Colonic mucosa (tissue), 4 donors: Measurements from ENCODE around the gene MYOZ2. TPM values are rescaled to one million over a fixed set of nuclear protein-coding genes. Genes with fewer than 3 reads are reported as not detected.

Experiments
- DNase-seq: peaks from one replicate; pipeline ENCODE4 v3.0.0-alpha.2; 2020
- H3K27ac ChIP-seq: fragments of 200-600 bp; one replicate; pipeline ENCODE4 v1.8.0; 2021
- H3K27me3 ChIP-seq: fragments of 200-600 bp; one replicate; pipeline ENCODE4 v1.8.0; 2021
- H3K36me3 ChIP-seq: fragments of 200-600 bp; one replicate; pipeline ENCODE4 v1.8.0; 2021
- H3K4me1 ChIP-seq: fragments of 200-600 bp; one replicate; pipeline ENCODE4 v1.8.0; 2021; ENCODE audit warnings: mild to moderate bottlenecking
- H3K4me3 ChIP-seq: fragments of 200-600 bp; one replicate; pipeline ENCODE4 v1.8.0; 2021
- H3K9ac ChIP-seq, 2 donors: one replicate each; pipeline ENCODE4 v1.7.0; 2013; ENCODE audit warnings: control low read depth in 2 of 2, low read depth in 2 of 2, low read length in 2 of 2
- H3K9me3 ChIP-seq: fragments of 200-600 bp; one replicate; pipeline ENCODE4 v1.8.0; 2021
- CTCF ChIP-seq: fragments of 200-600 bp; IDR thresholded peaks from one replicate; pipeline ENCODE4 v1.8.0; 2022; ENCODE audit warnings: antibody characterized with exemption, mild to moderate bottlenecking
- intact Hi-C: fragments of 100-400 bp; cut with DNase I; formaldehyde crosslinking; loops from one replicate; pipeline ENCODE4 v1.14.1; 2022
- total RNA-seq, 2 donors: library from RNA; stranded (reverse); fragmentation: NEBNext Ultra II Directional in 1 of 2; extraction: Animal tissue kit (Norgen Biotek cat#: 25700) in 1 of 2; gene quantifications; one replicate each; pipeline ENCODE4 v1.2.1, GENCODE V29; 2021
- donor health status: healthy.
- donor health status: DM: no; HTN: no; CAD: no.
- donor health status: DM: no; HTN: no; CAD: no.

MYOZ2 gene
- total RNA-seq, 2 donors from 2014 or later = 0.08 TPM; not detected in 1

GRCh38 chr4:119098306-119098705 is 37.3 kb upstream of the MYOZ2 start:
- no peak for DNase-seq
- H3K4me3 ChIP-seq = no peak overlapping the region
- intact Hi-C loops = no loop called here
- no peaks in the 10 kb centered on the region for H3K36me3 ChIP-seq
- no peaks in the 10 kb centered on the region for H3K9me3 ChIP-seq
- no peaks in the 10 kb centered on the region for H3K27me3 ChIP-seq
- H3K4me1 ChIP-seq = no peaks in the 10 kb centered on the region
- TF ChIP-seq CTCF = no peak
- peak overlapping the region; percentile 49 for H3K27ac ChIP-seq
- no peak overlapping the region for H3K9ac ChIP-seq

- no peak for TF ChIP-seq CTCF
- no peak overlapping the region for H3K27ac ChIP-seq
- no peak overlapping the region for H3K4me3 ChIP-seq
- H3K9ac ChIP-seq = no peak overlapping the region
- no peak for DNase-seq
- no peaks in the 10 kb centered on the region for H3K4me1 ChIP-seq
- no peaks in the 10 kb centered on the region for H3K27me3 ChIP-seq
- H3K9me3 ChIP-seq = no peaks in the 10 kb centered on the region
- intact Hi-C loops = no loop called here
- no peaks in the 10 kb centered on the region for H3K36me3 ChIP-seq
These were observed 36.3 kb upstream of the MYOZ2 start for GRCh38 chr4:119099227-119099810.

GRCh38 chr4:119100655-119101054 is 35.0 kb upstream of the MYOZ2 start:
- Histone ChIP-seq H3K4me1 (no peaks in the 10 kb centered on the region), H3K27me3 (no peaks in the 10 kb centered on the region), H3K9me3 (no peaks in the 10 kb centered on the region), H3K9ac (no peak overlapping the region), H3K27ac (peak overlapping the region; percentile 48), H3K36me3 (no peaks in the 10 kb centered on the region), H3K4me3 (no peak overlapping the region)
- no peak for DNase-seq
- TF ChIP-seq CTCF = no peak
- intact Hi-C loops = loop anchor here (5.0 kb wide), 1 partner anchor 112 kb away; the partner anchor contains the start of gene USP53

- Histone ChIP-seq H3K9ac (peak overlapping the region in 1 of 2 donors; percentile 32), H3K36me3 (no peaks in the 10 kb centered on the region), H3K9me3 (no peaks in the 10 kb centered on the region), H3K27me3 (no peaks in the 10 kb centered on the region), H3K4me1 (no peaks in the 10 kb centered on the region), H3K4me3 (no peak overlapping the region), H3K27ac (peak overlapping the region; percentile 71)
- intact Hi-C loops = loop anchor here (5.0 kb wide), 1 partner anchor 109 kb away; the partner anchor contains the start of gene USP53
- no peak for TF ChIP-seq CTCF
- peak; percentile 36 for DNase-seq
These were observed 32.4 kb upstream of the MYOZ2 start for GRCh38 chr4:119103263-119103662.

GRCh38 chr4:119104644-119105273 is 30.9 kb upstream of the MYOZ2 start:
- Histone ChIP-seq H3K4me1 (no peaks in the 10 kb centered on the region), H3K27me3 (no peaks in the 10 kb centered on the region), H3K36me3 (no peaks in the 10 kb centered on the region), H3K27ac (peak overlapping the region; percentile 48), H3K9ac (no peak overlapping the region), H3K9me3 (no peaks in the 10 kb centered on the region), H3K4me3 (no peak overlapping the region)
- no peak for DNase-seq
- intact Hi-C loops = loop anchor here (5.0 kb wide), 1 partner anchor 108 kb away; the partner anchor contains the start of gene USP53
- TF ChIP-seq CTCF = no peak
